ENCODE measurements around the gene JMJD1C. TPM values are rescaled to one million over a fixed set of nuclear protein-coding genes. Genes with fewer than 3 reads are reported as not detected.

The JMJD1C gene
- total RNA-seq, 1 experiment from 2014 or later = 66.3 TPM

- peaks cover 30 to 34% of the 10 kb centered on the region in 2 experiments for H3K4me1 ChIP-seq (ENCODE audit: control insufficient read depth in 1 of 2, insufficient read depth in 2 of 2, low read length in 2 of 2)
- H3K79me2 ChIP-seq (ENCODE audit: insufficient read depth, low read length) = peaks cover 93% of the 10 kb centered on the region
- ChIA-PET POLR2A (no interaction called here), CTCF (no interaction called here), RAD21 (ENCODE audit: low non-redundant PET in 1 of 2, low total read pairs in 2 of 2, uncharacterized antibody in 2 of 2, unreplicated experiment in 2 of 2) (no interaction called here)
- H3K27ac ChIP-seq (ENCODE audit: low read depth, low read length) = no peak overlapping the region
- TF ChIP-seq SP1 (IDR thresholded peaks at IDR 0.05; ENCODE audit: low read depth) (no peak), RAD21 (IDR thresholded peaks at IDR 0.05; ENCODE audit: low read depth) (no peak), YY1 (IDR thresholded peaks at IDR 0.05; ENCODE audit: extremely low read depth, insufficient replicate concordance, low read depth, low read length) (no peak), ZNF274 (IDR thresholded peaks at IDR 0.05; ENCODE audit: low read depth, low read length) (no peak), TCF7L2 (IDR thresholded peaks at IDR 0.05; ENCODE audit: borderline replicate concordance, extremely low read depth, insufficient read depth, insufficient read length) (no peak), MAX (IDR thresholded peaks at IDR 0.05) (no peak), ZFX (IDR thresholded peaks at IDR 0.05) (no peak), POLR2A (IDR thresholded peaks at IDR 0.05; ENCODE audit: borderline replicate concordance, extremely low read depth, insufficient read depth, insufficient read length) (no peak), EZH2 (IDR thresholded peaks at IDR 0.05) (no peak), SRF (IDR thresholded peaks at IDR 0.05; ENCODE audit: low read depth) (no peak), CBX3 (IDR thresholded peaks at IDR 0.05; ENCODE audit: low read depth) (no peak), JUND (IDR thresholded peaks at IDR 0.05) (no peak), CEBPB (IDR thresholded peaks at IDR 0.05; ENCODE audit: low read depth) (no peak), REST (IDR thresholded peaks at IDR 0.05; ENCODE audit: low read depth) (no peak), EZH2phosphoT487 (IDR thresholded peaks at IDR 0.05; ENCODE audit: borderline replicate concordance) (no peak), POLR2AphosphoS5 (IDR thresholded peaks at IDR 0.05; ENCODE audit: low read depth, low read length) (no peak), CTCF (IDR thresholded peaks at IDR 0.05 in 2 of 3, conservative IDR thresholded peaks at IDR 0.05 in 1 of 3; ENCODE audit: borderline replicate concordance in 1 of 3, insufficient read depth in 1 of 3, low read depth in 2 of 3, low read length in 2 of 3) (no peak), FOSL1 (IDR thresholded peaks at IDR 0.05; ENCODE audit: low read depth) (no peak), EGR1 (IDR thresholded peaks at IDR 0.05; ENCODE audit: low read depth) (no peak), ZBTB33 (IDR thresholded peaks at IDR 0.05; ENCODE audit: extremely low read depth, insufficient replicate concordance, low read length) (no peak)
- H3K36me3 ChIP-seq (ENCODE audit: control insufficient read depth in 1 of 2, insufficient read depth in 2 of 2, low read length in 2 of 2) = no peaks in the 10 kb centered on the region
- intact Hi-C loops (cut with micrococcal nuclease) = no loop called here
- H4K20me1 ChIP-seq (ENCODE audit: insufficient read depth) = peaks cover 9% of the 10 kb centered on the region; the same call in 1 of the 2 replicates
- H3K4me3 ChIP-seq (replicated peaks in 1 of 2; ENCODE audit: low read depth in 1 of 2, low read length in 2 of 2) = no peak overlapping the region
- no peak for ATAC-seq
- no TSS peak for BruUV-seq (replicated peaks)
- H3K27me3 ChIP-seq (ENCODE audit: insufficient read depth, low read length) = no peaks in the 10 kb centered on the region
- no peaks in the 10 kb centered on the region for H3K9me2 ChIP-seq (ENCODE audit: insufficient read depth)
- H3K9ac ChIP-seq (ENCODE audit: low read length) = no peak overlapping the region
- no peaks in the 10 kb centered on the region for H3K9me3 ChIP-seq (ENCODE audit: control insufficient read depth in 1 of 2, insufficient read depth in 1 of 2, low read depth in 1 of 2, low read length in 2 of 2)
- H3K4me2 ChIP-seq (ENCODE audit: low read length) = no peak overlapping the region; the same call in 1 of the 2 replicates
- DNase-seq (ENCODE audit: low read depth, low spot score) = no peak
- H2AFZ ChIP-seq (ENCODE audit: low read depth, low read length, poor library complexity, severe bottlenecking) = no peak overlapping the region
Measured at GRCh38 chr10:63229161-63229560, 236.6 kb downstream of the JMJD1C start.

Measured in HCT116 (cell line).